LNCaP clone FGC (cell line): ENCODE measurements around the gene RNASE4.

Experiments used
- DNase-seq: peaks from one replicate; pipeline ENCODE4 v3.0.0-alpha.2; 2011; ENCODE audit warnings: low read depth
- H3K4me3 ChIP-seq: 2 replicates; pipeline ENCODE4 v1.5.1; 2011; ENCODE audit warnings: mild to moderate bottlenecking, low read depth, low read length, control low read depth
- TF ChIP-seq, protein P1 (sequence below): IDR thresholded peaks from 2 replicates; pipeline ENCODE4 v1.5.1; 2012; ENCODE audit warnings: mild to moderate bottlenecking; ENCODE audit not compliant: control insufficient read depth, insufficient read depth; ENCODE audit errors: extremely low read depth

Gene RNASE4

DNA sequence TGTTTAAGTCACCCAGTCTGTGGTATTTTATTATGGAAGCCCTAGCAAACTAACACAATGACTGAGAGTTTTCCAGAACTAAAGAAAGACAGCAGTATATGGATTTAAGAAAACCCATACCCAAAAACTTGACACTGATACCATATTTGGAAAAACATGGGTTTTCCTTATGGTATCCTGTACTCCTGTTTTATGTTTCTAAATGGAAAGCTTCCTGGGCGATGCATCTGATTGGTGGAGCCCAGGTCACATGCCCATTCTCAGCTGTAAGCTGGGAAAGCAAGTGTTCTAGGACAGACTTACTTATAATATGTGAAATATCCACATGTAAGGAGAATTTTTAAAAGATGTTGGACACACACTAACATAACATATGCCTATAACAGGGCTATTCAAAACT is 4.5 kb upstream of the RNASE4 start:
- H3K4me3 ChIP-seq = peak overlapping the region; percentile 79
- TF ChIP-seq, protein P1, sequence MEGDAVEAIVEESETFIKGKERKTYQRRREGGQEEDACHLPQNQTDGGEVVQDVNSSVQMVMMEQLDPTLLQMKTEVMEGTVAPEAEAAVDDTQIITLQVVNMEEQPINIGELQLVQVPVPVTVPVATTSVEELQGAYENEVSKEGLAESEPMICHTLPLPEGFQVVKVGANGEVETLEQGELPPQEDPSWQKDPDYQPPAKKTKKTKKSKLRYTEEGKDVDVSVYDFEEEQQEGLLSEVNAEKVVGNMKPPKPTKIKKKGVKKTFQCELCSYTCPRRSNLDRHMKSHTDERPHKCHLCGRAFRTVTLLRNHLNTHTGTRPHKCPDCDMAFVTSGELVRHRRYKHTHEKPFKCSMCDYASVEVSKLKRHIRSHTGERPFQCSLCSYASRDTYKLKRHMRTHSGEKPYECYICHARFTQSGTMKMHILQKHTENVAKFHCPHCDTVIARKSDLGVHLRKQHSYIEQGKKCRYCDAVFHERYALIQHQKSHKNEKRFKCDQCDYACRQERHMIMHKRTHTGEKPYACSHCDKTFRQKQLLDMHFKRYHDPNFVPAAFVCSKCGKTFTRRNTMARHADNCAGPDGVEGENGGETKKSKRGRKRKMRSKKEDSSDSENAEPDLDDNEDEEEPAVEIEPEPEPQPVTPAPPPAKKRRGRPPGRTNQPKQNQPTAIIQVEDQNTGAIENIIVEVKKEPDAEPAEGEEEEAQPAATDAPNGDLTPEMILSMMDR = no peak
- no peak for DNase-seq

DNA sequence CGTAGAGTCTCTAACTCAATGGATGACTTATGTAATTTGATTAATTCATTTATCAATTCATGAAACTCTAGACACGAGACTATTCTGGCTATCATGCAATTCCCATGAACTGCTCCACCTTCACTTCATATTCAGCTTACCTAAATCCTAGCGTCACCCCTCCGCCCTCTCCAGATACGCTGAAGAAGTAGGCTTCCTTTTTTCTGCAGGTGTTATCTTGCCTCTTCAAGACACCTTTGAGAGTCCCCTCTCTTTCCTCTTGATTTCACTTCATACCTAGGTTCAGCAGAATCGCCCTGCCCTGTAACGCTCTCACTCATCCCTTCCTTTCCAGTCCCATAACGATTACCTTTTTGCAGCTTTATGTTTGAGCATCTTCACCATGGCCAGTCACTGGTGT is 4.0 kb upstream of the RNASE4 start:
- TF ChIP-seq, protein P1 = no peak
- H3K4me3 ChIP-seq = peak overlapping the region; percentile 79
- no peak for DNase-seq

DNA sequence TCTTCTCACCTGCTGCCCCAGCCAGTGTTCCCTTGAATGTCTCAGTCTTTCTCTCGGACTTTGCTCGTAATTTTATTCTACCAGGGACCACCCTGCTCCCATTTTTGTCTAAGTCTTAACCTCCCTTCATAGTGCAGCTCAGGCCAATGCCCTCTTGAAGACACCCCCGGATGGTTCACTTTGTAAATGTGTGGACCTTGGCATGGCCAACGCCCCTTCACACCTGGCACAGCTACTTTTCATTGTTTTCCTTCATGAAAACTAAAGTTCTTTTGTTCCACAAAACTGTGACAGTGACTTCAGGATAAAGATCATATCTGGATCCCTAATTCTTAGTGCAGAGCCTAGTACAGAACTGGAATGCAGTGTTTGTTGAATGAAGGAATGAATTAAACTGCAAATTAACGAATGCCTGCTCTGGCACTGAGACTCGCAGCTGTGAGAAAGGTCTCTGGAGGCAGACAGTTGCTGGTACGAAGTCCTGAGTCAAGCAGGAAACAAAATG is 3.5 kb upstream of the RNASE4 start:
- TF ChIP-seq, protein P1 = no peak
- DNase-seq = no peak
- peak overlapping the region; percentile 79 for H3K4me3 ChIP-seq

DNA sequence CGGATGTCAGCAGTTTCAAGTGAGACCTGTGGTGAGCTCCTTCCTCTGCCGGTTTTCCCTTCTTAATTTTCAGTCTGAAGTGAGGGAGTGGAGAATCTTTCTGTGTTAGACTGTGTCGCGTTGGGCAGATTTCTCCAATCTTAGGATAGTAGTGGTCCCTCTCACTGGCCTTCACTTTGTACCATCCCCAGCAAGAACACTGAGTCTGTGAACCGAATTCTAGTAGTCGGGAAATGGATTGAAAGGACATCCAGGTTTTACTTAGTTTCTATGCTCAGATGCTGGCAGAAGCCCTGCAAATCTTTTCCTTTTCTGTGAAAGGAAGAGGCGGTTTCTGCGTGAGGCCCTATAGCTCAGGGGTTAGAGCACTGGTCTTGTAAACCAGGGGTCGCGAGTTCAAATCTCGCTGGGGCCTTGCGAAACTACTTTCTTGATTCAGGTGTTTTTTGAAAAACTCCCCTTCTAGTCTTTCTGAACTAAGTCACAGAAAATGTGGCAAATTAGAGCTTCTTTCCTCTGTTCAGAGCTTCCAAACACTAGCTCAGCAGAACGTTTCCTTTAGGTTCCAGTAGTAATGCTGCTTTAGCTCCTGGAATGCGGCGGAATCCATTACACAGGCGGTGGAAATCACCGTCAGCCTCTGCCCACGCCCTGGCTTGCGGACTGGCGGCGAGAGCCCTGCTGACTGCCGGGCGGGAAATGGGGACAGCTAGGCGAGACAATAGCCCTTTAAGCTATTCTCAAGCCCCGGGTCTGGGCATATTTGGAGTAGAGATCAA is 2.8 kb upstream of the RNASE4 start:
- H3K4me3 ChIP-seq = peak overlapping the region; percentile 79
- no peak for DNase-seq
- TF ChIP-seq, protein P1 = no peak

DNA sequence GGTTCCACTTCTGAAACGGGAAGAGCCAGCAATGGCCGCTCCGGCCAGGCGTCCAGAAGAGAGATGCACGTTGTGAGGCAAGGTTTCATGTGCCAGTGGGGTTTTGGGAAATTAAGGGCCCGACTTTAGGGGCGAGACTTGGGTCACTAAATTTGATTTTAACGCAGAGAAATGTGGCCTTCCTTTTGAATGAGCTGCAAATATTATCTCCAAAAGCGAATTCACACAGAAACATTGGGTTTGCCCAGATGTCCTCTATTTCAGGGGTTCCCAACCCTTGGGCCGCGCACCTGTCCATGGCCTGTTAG is 2.3 kb upstream of the RNASE4 start:
- H3K4me3 ChIP-seq = peak overlapping the region; percentile 79
- TF ChIP-seq, protein P1 = no peak

DNA sequence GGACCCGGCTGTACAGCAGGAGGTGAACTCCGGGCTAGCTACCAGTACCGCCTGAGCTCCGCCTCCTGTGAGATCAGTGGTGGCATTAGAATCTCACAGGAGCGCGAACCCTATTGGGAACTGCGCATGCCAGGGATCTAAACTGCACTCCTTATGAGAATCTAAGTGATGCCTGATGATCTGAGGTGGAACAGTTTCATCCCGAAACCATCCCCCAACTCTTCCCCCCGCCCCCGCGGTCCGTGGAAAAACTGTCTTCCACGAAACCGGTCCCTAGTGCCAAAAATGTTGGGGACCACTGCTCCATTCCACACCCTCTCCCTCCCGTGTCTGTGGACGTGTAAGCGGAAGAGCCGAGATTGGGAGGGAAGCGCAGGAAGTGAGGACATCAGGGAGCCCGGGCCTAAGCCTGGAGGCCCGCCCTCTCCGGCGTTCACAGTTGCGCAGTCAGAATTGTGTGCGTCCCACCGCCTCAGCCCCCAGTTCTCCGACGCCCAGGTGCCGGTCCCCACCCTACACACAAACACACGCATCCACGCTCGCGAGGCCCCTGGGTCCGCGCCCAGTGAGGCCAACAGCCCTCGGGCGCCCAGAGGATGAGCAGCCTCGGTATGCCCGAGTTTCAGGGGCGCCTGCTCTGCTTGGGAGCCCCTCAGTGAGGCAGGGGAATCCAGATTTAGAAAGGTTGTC is 1.8 kb upstream of the RNASE4 start:
- TF ChIP-seq, protein P1 = no peak
- DNase-seq = peak; percentile 85
- H3K4me3 ChIP-seq = peak overlapping the region; percentile 79

More for the DNA sequence above, 2.3 kb upstream of the RNASE4 start:
- no peak for DNase-seq
